Stimulated activated CD8-positive, alpha-beta memory T cell treated with anti-CD3 and anti-CD28 coated beads, Interleukin-4, amount 100 ng/mL, for 4 hours (primary cell): ENCODE results near the gene MICB.

Source experiments
- DNase-seq, 2 donors: peaks; one replicate each; pipeline ENCODE4 v3.0.0-alpha.2; 2020; ENCODE audit warnings: low read depth in 2 of 2, low spot score in 1 of 2

The MICB gene

GRCh38 chr6:31559606-31559957 is 61.6 kb downstream of the MICB start:
- no peak for DNase-seq

DNA sequence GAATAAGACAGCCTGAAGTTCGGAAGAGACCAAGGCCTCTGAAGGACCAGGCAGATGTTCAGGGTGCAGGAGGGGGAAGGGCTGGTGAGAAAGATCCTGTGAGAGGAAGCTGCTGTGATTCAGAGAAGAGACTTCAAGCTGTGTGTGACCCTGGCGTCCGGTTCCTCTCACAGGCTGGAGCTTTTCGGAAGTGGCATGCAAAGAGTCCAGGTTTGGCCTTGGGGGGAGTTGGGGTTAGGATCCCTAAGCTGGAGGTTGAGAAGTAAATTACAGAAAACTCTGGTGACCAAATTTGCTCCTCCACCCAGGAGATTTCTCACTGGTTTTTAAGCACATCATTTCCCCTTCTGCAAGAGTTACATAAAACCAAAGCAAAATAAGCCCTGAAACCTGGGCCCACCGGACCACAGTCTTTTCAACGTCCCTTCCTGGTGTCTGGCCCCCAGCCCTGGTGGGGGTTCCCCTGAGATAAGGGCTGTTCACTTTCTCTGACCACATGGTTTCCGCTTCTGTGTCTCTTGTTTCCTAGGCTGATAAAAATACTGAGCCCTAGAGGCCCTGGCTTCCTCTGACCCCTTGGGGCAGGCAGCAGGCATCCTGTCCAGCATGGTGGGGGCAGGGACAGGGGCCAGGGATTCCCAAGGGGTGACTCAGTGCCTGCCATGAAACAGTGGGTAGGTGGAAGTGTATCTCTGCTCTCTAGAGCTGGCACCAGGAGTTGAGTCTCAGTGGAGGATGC is 62.2 kb downstream of the MICB start:
- DNase-seq = no peak

GRCh38 chr6:31560697-31561058 is 62.7 kb downstream of the MICB start:
- no peak for DNase-seq
